Gastroesophageal sphincter (tissue), 3 donors: ENCODE data around the gene ZFAND4.

Experiments used
- POLR2AphosphoS5 ChIP-seq: sonication (generic); formaldehyde crosslinking; IDR thresholded peaks from one replicate; pipeline ENCODE4 v1.6.1; 2017; ENCODE audit warnings: antibody characterized with exemption
- TF ChIP-seq, protein P1 (sequence below), 4 experiments: fragments of 200-600 bp in 2 of 4; fragments of 450-650 bp in 2 of 4; sonication (generic) in 1 of 4; IDR thresholded peaks; one replicate each; pipeline ENCODE4 v1.5.1; 2017 to 2019; ENCODE audit warnings: antibody characterized with exemption in 4 of 4, mild to moderate bottlenecking in 2 of 4, moderate library complexity in 2 of 4

DNA sequence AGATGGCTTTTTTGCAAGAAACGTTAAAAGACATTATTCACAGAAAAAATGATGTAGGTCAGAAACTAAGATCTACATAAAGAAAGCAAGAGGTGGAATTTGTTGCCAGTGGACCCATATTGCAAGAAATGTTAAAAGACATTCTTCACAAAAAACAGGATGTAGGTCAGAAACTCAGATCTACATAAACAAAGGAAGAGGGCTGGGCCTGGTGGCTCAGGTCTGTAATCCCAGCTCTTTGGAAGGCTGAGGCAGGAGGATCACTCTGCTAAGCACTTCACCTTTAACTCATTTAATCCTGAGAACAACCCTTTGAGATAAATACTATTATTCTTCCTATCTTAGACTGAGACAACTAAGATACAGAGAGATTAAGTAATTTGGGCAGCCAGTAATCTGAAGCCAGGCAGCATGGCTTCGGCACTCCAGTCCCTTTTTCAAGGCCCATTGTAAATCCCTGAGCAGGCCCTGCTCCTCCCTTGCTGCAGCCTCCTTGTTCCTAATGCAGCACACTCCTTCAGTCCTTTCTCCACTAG lies 11.6 kb downstream of the ZFAND4 start:
- TF ChIP-seq POLR2AphosphoS5, result no peak
- TF ChIP-seq, protein P1, sequence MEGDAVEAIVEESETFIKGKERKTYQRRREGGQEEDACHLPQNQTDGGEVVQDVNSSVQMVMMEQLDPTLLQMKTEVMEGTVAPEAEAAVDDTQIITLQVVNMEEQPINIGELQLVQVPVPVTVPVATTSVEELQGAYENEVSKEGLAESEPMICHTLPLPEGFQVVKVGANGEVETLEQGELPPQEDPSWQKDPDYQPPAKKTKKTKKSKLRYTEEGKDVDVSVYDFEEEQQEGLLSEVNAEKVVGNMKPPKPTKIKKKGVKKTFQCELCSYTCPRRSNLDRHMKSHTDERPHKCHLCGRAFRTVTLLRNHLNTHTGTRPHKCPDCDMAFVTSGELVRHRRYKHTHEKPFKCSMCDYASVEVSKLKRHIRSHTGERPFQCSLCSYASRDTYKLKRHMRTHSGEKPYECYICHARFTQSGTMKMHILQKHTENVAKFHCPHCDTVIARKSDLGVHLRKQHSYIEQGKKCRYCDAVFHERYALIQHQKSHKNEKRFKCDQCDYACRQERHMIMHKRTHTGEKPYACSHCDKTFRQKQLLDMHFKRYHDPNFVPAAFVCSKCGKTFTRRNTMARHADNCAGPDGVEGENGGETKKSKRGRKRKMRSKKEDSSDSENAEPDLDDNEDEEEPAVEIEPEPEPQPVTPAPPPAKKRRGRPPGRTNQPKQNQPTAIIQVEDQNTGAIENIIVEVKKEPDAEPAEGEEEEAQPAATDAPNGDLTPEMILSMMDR (IDR thresholded peaks at IDR 0.05), result no peak
